CD4-positive, alpha-beta T cell (primary cell): Measurements from ENCODE around the gene GNG14. TPM values are rescaled to one million over a fixed set of nuclear protein-coding genes. Genes with fewer than 3 reads are reported as not detected.

Source experiments
- ATAC-seq: fragments of 200-7000 bp; cut with Tn5 transposase; one replicate; pipeline ENCODE4 v1.10.0; 2022; ENCODE audit warnings: mild to moderate bottlenecking; ENCODE audit not compliant: poor library complexity
- CTCF ChIA-PET: fragments of 350-600 bp; sonication (Branson Sonifier 250); formaldehyde crosslinking; loops from one replicate; lab custom pipeline; 2021; ENCODE audit warnings: antibody characterized with exemption, inconsistent platforms; lab: Charles Lee
- POLR2A ChIA-PET: fragments of 350-600 bp; sonication (Branson Sonifier 250); formaldehyde crosslinking; loops from one replicate; lab custom pipeline; 2021; ENCODE audit warnings: antibody characterized with exemption, inconsistent platforms; lab: Charles Lee
- DNase-seq, 14 experiments: peaks; one replicate each; pipeline ENCODE4 v3.0.0-alpha.2; 2013 to 2020; ENCODE audit warnings: mixed read lengths in 2 of 14
- H3K27ac ChIP-seq, 2 donors: one replicate each; pipeline versions ENCODE4 v1.5.1 to v1.7.0; 2013; ENCODE audit warnings: low read length in 2 of 2, low read depth in 1 of 2, mild to moderate bottlenecking in 1 of 2
- H3K27me3 ChIP-seq, 2 experiments: 1 replicate in 1 of 2; 2 replicates in 1 of 2; pipeline versions ENCODE4 v1.6.1 to v1.7.0; 2013; ENCODE audit warnings: low read length in 2 of 2, control low read depth in 1 of 2, mild to moderate bottlenecking in 1 of 2, moderate library complexity in 1 of 2; ENCODE audit not compliant: insufficient read depth in 2 of 2, control insufficient read depth in 1 of 2
- H3K36me3 ChIP-seq: one replicate; pipeline ENCODE4 v1.6.1; 2013; ENCODE audit warnings: low read length, control low read depth; ENCODE audit not compliant: insufficient read depth
- H3K4me1 ChIP-seq: one replicate; pipeline ENCODE4 v1.6.1; 2013; ENCODE audit warnings: low read length, control low read depth; ENCODE audit not compliant: insufficient read depth
- H3K4me3 ChIP-seq: one replicate; pipeline ENCODE4 v1.5.1; 2013; ENCODE audit warnings: mild to moderate bottlenecking, low read length, moderate library complexity
- H3K9me3 ChIP-seq, 2 experiments: 1 replicate in 1 of 2; 2 replicates in 1 of 2; pipeline versions ENCODE4 v1.6.1 to v1.7.0; 2013; ENCODE audit warnings: low read length in 2 of 2, mild to moderate bottlenecking in 2 of 2, control low read depth in 1 of 2, moderate library complexity in 1 of 2; ENCODE audit not compliant: control insufficient read depth in 1 of 2, insufficient read depth in 1 of 2
- H3K27ac Mint-ChIP-seq: one replicate; pipeline ENCODE4 v1.8.0; 2020; ENCODE audit warnings: mixed read lengths
- H3K27me3 Mint-ChIP-seq: one replicate; pipeline ENCODE4 v1.8.0; 2021; ENCODE audit warnings: mixed read lengths
- H3K36me3 Mint-ChIP-seq: one replicate; pipeline ENCODE4 v1.8.0; 2021; ENCODE audit warnings: low read depth, mixed read lengths
- H3K4me1 Mint-ChIP-seq: one replicate; pipeline ENCODE4 v1.8.0; 2021; ENCODE audit warnings: low read depth, mixed read lengths
- H3K4me3 Mint-ChIP-seq: one replicate; pipeline ENCODE4 v1.8.0; 2020; ENCODE audit warnings: mild to moderate bottlenecking, mixed read lengths
- H3K9me3 Mint-ChIP-seq: one replicate; pipeline ENCODE4 v1.8.0; 2020; ENCODE audit warnings: mixed read lengths
- intact Hi-C, 2 experiments: fragments of 100-400 bp; cut with DNase I in 1 of 2; cut with micrococcal nuclease in 1 of 2; formaldehyde crosslinking; loops; one replicate each; pipeline versions ENCODE4 v1.15.1 to v1.9.0; 2023 to 2025; cut with DNase I, micrococcal nuclease
- total RNA-seq, 174 experiments: library from RNA in 2 of 174; stranded (reverse) in 2 of 174; gene quantifications; one replicate each; pipeline ENCODE4 v1.2.3 and lab custom pipeline; 2021 to 2026
- TF ChIP-seq, protein P1 (sequence below): fragments of 200-600 bp; IDR thresholded peaks from one replicate; pipeline ENCODE4 v1.8.0; 2022; ENCODE audit warnings: antibody characterized with exemption, mild to moderate bottlenecking

The GNG14 gene
- total RNA-seq, 2 experiments from 2014 or later: not detected

DNA sequence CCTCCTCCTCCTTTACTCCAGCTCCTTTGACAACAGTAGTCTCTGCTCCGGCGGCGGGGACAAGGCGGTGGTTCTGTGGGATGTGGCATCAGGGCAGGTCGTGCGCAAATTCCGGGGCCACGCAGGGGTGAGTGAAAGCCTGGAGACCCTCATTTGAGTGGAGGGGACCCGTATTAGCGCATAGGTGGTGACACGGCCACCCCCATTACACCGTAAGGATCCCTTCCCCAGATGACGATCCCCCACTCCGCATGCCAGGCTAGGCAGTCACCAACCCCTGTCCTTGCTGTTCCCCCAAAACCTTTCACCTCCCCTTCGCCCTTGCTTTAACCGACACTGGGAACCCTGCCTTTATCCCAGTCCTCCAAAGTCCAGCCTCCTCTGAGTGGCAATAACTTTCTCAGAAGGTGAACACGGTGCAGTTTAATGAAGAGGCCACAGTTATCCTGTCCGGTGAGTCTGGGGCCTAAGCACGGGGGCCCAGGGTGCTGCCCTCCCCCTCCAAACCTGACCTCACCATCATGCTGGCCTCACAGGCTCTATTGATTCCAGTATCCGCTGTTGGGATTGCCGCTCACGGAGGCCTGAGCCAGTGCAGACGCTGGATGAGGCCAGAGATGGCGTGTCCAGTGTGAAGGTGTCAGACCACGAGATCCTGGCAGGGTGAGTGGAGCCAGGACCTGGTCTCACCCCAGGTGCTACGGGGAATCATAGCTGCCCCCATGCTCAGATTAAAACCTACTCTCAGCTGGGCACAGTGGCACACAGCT lies 17.5 kb upstream of the GNG14 start:
- Mint-ChIP-seq H3K4me3 (peak overlapping the region; percentile 92), H3K4me1 (peaks cover 40% of the 10 kb centered on the region), H3K9me3 (no peaks in the 10 kb centered on the region), H3K27me3 (no peaks in the 10 kb centered on the region), H3K36me3 (peaks cover 57% of the 10 kb centered on the region), H3K27ac (peak overlapping the region; percentile 98)
- ChIA-PET CTCF (interaction anchor here (1.5 to 2.4 kb wide), 2 partner anchors 11 to 30 kb away, joined by 4 to 16 read pairs (median 7); partner anchors contain the start of gene DHPS), POLR2A (interaction anchor here (0.7 to 2.0 kb wide), 7 partner anchors 11 to 175 kb away, joined by 3 to 28 read pairs (median 8); partner anchors contain the start of genes DHPS, TRIR, ZNF490 and ZNF791)
- DNase-seq (no peak), ATAC-seq (no peak)
- peaks cover 27% of the 10 kb centered on the region for H3K36me3 ChIP-seq
- intact Hi-C loops: loop anchor here in 1 of 2 experiments (5.0 kb wide), 1 partner anchor 468 kb away; no protein-coding TSS in a partner anchor
- TF ChIP-seq, protein P1, sequence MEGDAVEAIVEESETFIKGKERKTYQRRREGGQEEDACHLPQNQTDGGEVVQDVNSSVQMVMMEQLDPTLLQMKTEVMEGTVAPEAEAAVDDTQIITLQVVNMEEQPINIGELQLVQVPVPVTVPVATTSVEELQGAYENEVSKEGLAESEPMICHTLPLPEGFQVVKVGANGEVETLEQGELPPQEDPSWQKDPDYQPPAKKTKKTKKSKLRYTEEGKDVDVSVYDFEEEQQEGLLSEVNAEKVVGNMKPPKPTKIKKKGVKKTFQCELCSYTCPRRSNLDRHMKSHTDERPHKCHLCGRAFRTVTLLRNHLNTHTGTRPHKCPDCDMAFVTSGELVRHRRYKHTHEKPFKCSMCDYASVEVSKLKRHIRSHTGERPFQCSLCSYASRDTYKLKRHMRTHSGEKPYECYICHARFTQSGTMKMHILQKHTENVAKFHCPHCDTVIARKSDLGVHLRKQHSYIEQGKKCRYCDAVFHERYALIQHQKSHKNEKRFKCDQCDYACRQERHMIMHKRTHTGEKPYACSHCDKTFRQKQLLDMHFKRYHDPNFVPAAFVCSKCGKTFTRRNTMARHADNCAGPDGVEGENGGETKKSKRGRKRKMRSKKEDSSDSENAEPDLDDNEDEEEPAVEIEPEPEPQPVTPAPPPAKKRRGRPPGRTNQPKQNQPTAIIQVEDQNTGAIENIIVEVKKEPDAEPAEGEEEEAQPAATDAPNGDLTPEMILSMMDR: no peak
- peaks cover 49% of the 10 kb centered on the region for H3K4me1 ChIP-seq
- peak overlapping the region; percentile 89 to 99 for H3K27ac ChIP-seq
- H3K9me3 ChIP-seq: no peaks in the 10 kb centered on the region
- no peaks in the 10 kb centered on the region for H3K27me3 ChIP-seq
- H3K4me3 ChIP-seq: peak overlapping the region; percentile 85

DNA sequence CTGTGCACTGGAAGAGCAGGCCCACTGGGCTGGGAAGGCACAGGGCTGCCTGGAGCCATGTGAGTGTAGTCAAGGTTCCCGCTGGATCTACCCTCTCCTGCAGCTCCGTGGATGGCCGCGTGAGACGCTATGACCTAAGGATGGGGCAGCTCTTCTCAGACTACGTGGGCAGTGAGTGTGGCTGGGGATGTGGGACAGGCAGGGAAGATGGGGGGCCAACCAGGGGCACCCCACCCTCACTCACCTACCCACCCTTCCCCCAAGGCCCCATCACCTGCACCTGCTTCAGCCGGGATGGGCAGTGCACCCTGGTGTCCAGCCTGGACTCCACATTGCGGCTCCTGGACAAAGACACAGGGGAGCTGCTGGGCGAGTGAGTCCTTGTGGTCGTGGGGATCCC lies 15.1 kb upstream of the GNG14 start:
- CTCF ChIA-PET: interaction anchor here (1.2 to 2.1 kb wide), 7 partner anchors 59 to 180 kb away, joined by 3 to 8 read pairs (median 4); partner anchors contain the start of genes ZNF490, ZNF564 and ZNF791
- H3K27me3 ChIP-seq: no peaks in the 10 kb centered on the region

DNA sequence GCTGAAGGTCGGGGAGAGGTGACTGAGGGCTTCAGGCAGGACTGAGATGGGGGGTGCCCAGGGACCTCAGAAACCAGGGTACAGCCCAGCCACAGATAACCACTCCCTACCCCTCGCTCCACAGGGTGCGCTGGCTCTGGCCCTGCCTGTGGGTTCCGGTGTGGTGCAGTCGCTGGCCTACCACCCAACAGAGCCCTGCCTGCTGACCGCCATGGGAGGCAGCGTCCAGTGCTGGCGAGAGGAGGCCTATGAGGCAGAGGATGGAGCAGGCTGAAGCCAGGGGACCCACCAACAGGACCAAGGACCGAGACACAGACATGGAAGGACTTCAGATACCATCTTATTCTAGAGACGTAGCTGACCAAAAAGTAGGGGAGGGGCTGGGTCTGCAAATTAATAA lies 12.4 kb upstream of the GNG14 start:
- no peak overlapping the region for H3K27ac Mint-ChIP-seq
- H3K27me3 Mint-ChIP-seq: no peaks in the 10 kb centered on the region
- TF ChIP-seq, protein P1: no peak
- peaks cover 72% of the 10 kb centered on the region for H3K36me3 Mint-ChIP-seq
- H3K4me1 ChIP-seq: peaks cover 34% of the 10 kb centered on the region
- H3K4me3 Mint-ChIP-seq: no peak overlapping the region
- H3K9me3 Mint-ChIP-seq: no peaks in the 10 kb centered on the region
- ATAC-seq (no peak), DNase-seq (no peak)
- intact Hi-C loops: loop anchor here in 1 of 2 experiments (5.0 kb wide), 1 partner anchor 122 kb away; no protein-coding TSS in a partner anchor
- no peaks in the 10 kb centered on the region for H3K27me3 ChIP-seq
- peaks cover 75% of the 10 kb centered on the region for H3K36me3 ChIP-seq
- peaks cover 29% of the 10 kb centered on the region for H3K4me1 Mint-ChIP-seq
- H3K9me3 ChIP-seq: no peaks in the 10 kb centered on the region
- H3K4me3 ChIP-seq: no peak overlapping the region
- ChIA-PET POLR2A (no interaction called here), CTCF (no interaction called here)
- no peak overlapping the region for H3K27ac ChIP-seq

More for the DNA sequence above, 15.1 kb upstream of the GNG14 start:
- peak overlapping the region; percentile 47 for H3K4me3 Mint-ChIP-seq
- H3K27ac Mint-ChIP-seq: no peak overlapping the region
- Histone ChIP-seq H3K9me3 (no peaks in the 10 kb centered on the region), H3K4me3 (no peak overlapping the region), H3K4me1 (peaks cover 44% of the 10 kb centered on the region), H3K36me3 (peaks cover 51% of the 10 kb centered on the region), H3K27ac (no peak overlapping the region)
- peaks cover 71% of the 10 kb centered on the region for H3K36me3 Mint-ChIP-seq
- TF ChIP-seq, protein P1: no peak
- ATAC-seq (no peak), DNase-seq (peak in 1 of 14 experiments; percentile 35)
- no peaks in the 10 kb centered on the region for H3K27me3 Mint-ChIP-seq
- peaks cover 31% of the 10 kb centered on the region for H3K4me1 Mint-ChIP-seq
- H3K9me3 Mint-ChIP-seq: no peaks in the 10 kb centered on the region
- intact Hi-C loops: loop anchor here (1.0 to 5.0 kb wide), 3 partner anchors 32 to 470 kb away; no protein-coding TSS in a partner anchor
- POLR2A ChIA-PET: interaction anchor here (0.6 to 1.5 kb wide), 4 partner anchors 9 to 480 kb away, joined by 3 to 7 read pairs (median 3); partner anchors contain the start of genes DHPS, GET3 and TRIR
